Gastrocnemius medialis (tissue), 4 donors: Measurements from ENCODE around the gene AP1AR. TPM values are rescaled to one million over a fixed set of nuclear protein-coding genes. Genes with fewer than 3 reads are reported as not detected.

Experiments
- ATAC-seq, 2 donors: fragments of 150-250 bp; one replicate each; pipeline ENCODE4 v1.9.1; 2016
- DNase-seq, 2 donors: peaks; one replicate each; pipeline ENCODE4 v3.0.0-alpha.2; 2019
- H3K27ac ChIP-seq, 4 donors: fragments of 200-600 bp; sonication (generic); 1 replicate in 1 of 4; 2 replicates in 3 of 4; pipeline ENCODE4 v1.5.1; 2016 to 2018; ENCODE audit warnings: mild to moderate bottlenecking in 2 of 4, moderate library complexity in 1 of 4
- H3K27me3 ChIP-seq, 3 donors: fragments of 200-600 bp; sonication (generic) in 2 of 3; 1 replicate in 1 of 3; 2 replicates in 2 of 3; pipeline versions ENCODE4 v1.5.1 to v1.6.0; 2016 to 2019; ENCODE audit warnings: mild to moderate bottlenecking in 1 of 3, moderate library complexity in 1 of 3
- H3K36me3 ChIP-seq, 2 donors: fragments of 200-600 bp; sonication (generic) in 1 of 2; one replicate each; pipeline ENCODE4 v1.5.1; 2017 to 2018
- H3K4me1 ChIP-seq, 2 donors: fragments of 200-600 bp; sonication (generic) in 1 of 2; one replicate each; pipeline ENCODE4 v1.5.1; 2016 to 2017; ENCODE audit warnings: mild to moderate bottlenecking in 2 of 2
- H3K4me3 ChIP-seq, 4 donors: fragments of 200-600 bp; sonication (generic) in 3 of 4; 1 replicate in 1 of 4; 2 replicates in 3 of 4; pipeline ENCODE4 v1.5.1; 2016 to 2019; ENCODE audit warnings: mild to moderate bottlenecking in 2 of 4
- H3K9me3 ChIP-seq, 3 donors: fragments of 200-600 bp; sonication (generic) in 2 of 3; 1 replicate in 1 of 3; 2 replicates in 2 of 3; pipeline ENCODE4 v1.5.1; 2016 to 2019
- POLR2A ChIP-seq, 2 donors: fragments of 450-650 bp; IDR thresholded peaks; one replicate each; pipeline ENCODE4 v1.6.1; 2017; ENCODE audit warnings: antibody characterized with exemption in 2 of 2, mild to moderate bottlenecking in 2 of 2, moderate library complexity in 2 of 2
- in situ Hi-C, 4 donors: fragments of 200-750 bp; cut with MboI; loops; one replicate each; pipeline versions ENCODE4 v1.15.0 to v1.8.0; 2017; ENCODE audit warnings: low sequenced_read_pairs in 4 of 4
- intact Hi-C: fragments of 100-400 bp; cut with DNase I; formaldehyde crosslinking; loops from one replicate; pipeline ENCODE4 v1.15.1; 2023; ENCODE audit warnings: low total_unique reads
- total RNA-seq, 4 donors: library from RNA; depleted of rRNA; stranded (reverse); fragments of >200 nt; gene quantifications; one replicate each; pipeline versions ENCODE4 v1.1.0 to v1.2.3, GENCODE V29; 2016
- TF ChIP-seq, protein P1 (sequence below), 5 experiments: fragments of 450-650 bp in 3 of 5; fragments of 200-600 bp in 2 of 5; sonication (generic) in 2 of 5; IDR thresholded peaks in 4 of 5; conservative IDR thresholded peaks in 1 of 5; 1 replicate in 4 of 5; 2 replicates in 1 of 5; pipeline ENCODE4 v1.5.1; 2016 to 2019; ENCODE audit warnings: antibody characterized with exemption in 5 of 5, mild to moderate bottlenecking in 3 of 5, moderate library complexity in 3 of 5

AP1AR gene
- total RNA-seq, 4 donors from 2014 or later = 8.9 to 21.5 (median 15.2) TPM

DNA sequence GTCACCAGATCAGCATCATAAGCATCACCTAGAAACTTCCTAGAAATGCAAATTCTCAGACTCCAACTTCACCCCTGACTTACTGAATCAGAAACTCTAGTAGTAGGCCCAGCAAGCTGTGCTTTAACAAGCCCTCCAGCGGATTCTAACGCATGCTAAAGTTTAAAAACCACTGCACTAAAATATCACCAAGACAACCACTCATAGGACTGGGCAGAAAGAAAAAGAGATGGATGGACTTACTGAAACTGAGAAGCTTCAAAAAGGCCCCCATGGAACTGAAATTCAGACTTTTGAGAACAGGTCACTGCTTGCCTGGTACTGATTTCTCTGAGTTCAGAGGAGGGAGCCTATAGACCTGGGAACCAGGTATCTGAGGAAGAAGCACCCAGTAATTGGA is 46.3 kb upstream of the AP1AR start:
- no peak for TF ChIP-seq POLR2A (IDR thresholded peaks at IDR 0.05)
- TF ChIP-seq, protein P1, sequence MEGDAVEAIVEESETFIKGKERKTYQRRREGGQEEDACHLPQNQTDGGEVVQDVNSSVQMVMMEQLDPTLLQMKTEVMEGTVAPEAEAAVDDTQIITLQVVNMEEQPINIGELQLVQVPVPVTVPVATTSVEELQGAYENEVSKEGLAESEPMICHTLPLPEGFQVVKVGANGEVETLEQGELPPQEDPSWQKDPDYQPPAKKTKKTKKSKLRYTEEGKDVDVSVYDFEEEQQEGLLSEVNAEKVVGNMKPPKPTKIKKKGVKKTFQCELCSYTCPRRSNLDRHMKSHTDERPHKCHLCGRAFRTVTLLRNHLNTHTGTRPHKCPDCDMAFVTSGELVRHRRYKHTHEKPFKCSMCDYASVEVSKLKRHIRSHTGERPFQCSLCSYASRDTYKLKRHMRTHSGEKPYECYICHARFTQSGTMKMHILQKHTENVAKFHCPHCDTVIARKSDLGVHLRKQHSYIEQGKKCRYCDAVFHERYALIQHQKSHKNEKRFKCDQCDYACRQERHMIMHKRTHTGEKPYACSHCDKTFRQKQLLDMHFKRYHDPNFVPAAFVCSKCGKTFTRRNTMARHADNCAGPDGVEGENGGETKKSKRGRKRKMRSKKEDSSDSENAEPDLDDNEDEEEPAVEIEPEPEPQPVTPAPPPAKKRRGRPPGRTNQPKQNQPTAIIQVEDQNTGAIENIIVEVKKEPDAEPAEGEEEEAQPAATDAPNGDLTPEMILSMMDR (IDR thresholded peaks at IDR 0.05 in 4 of 5, conservative IDR thresholded peaks at IDR 0.05 in 1 of 5) = no peak
- Histone ChIP-seq H3K4me1 (no peaks in the 10 kb centered on the region), H3K27me3 (no peaks in the 10 kb centered on the region), H3K36me3 (no peaks in the 10 kb centered on the region), H3K4me3 (no peak overlapping the region), H3K9me3 (no peaks in the 10 kb centered on the region), H3K27ac (no peak overlapping the region)
- ATAC-seq (no peak), DNase-seq (no peak)
- in situ Hi-C loops = no loop called here
- intact Hi-C loops = no loop called here

DNA sequence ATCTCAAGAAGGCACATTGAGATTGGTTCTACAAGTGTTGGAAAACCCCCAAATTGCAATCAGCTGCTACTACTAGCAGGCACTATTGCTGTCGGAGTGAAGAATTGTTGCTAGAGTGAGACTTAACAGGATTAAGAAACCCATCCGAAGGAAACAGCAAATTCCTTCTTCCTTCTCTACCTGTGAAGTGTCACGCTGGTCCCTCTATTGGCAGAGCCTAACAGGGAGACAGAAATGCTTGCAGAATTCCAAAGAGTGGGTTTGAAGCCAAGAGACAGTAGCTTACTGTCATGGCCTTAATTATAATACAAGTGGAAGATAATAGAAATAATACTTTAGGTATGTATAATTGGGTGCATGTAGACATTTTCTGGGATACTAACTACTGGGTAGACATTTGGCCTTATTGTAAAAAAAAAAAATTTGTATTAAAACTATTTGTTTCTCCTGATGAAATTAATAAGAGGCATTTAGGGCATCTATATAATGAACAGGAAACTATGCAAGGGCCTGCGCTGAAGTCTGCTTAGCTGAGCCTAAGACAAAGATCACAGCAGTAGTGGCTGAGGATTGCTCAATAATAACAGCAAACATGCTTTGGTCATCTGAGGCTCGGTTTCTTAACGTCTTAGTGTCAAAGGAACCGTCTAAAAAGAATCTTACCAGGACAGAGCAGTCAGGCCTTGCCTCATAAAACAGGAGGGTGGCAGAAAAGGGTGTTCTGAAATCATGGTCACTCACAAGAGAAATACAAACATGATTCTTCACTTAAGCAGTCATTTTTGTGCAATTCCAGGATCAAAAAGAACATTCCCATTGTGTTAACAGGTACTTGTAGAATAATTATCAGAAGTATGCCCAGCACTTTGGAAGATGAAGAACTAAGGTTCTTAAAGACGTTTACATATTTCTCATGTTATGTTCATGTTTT is 45.6 kb upstream of the AP1AR start:
- Histone ChIP-seq H3K36me3 (no peaks in the 10 kb centered on the region), H3K27me3 (no peaks in the 10 kb centered on the region), H3K27ac (no peak overlapping the region), H3K4me3 (no peak overlapping the region), H3K4me1 (no peaks in the 10 kb centered on the region), H3K9me3 (no peaks in the 10 kb centered on the region)
- in situ Hi-C loops (no loop called here), intact Hi-C loops (no loop called here)
- TF ChIP-seq POLR2A (IDR thresholded peaks at IDR 0.05) = no peak
- ATAC-seq = no peak
- no peak for DNase-seq

DNA sequence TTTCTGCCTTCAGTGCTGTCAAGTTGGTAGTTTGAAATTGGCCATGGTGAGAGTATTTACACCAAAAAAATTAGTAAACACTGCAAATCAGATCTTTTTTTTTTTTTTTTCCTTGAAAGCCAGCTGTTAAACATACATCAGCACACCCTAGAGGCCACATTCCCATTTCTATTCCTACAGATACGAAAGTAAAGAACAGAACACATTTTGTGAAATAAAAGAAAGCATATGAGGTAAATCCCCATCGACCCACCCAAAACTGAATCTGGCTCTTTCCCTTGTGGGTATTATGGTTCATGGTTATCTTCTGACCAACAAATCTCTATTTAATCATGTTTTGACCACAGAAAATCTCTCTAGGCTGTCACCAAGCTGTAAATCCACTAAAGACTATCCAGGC is 41.8 kb upstream of the AP1AR start:
- in situ Hi-C loops = no loop called here
- no peaks in the 10 kb centered on the region for H3K36me3 ChIP-seq
- no peaks in the 10 kb centered on the region for H3K4me1 ChIP-seq
- intact Hi-C loops = no loop called here
- no peak overlapping the region for H3K4me3 ChIP-seq
- H3K27ac ChIP-seq = no peak overlapping the region
- no peaks in the 10 kb centered on the region for H3K9me3 ChIP-seq
- ATAC-seq = no peak
- no peak for DNase-seq
- H3K27me3 ChIP-seq = no peaks in the 10 kb centered on the region
- TF ChIP-seq POLR2A (IDR thresholded peaks at IDR 0.05) = no peak
- TF ChIP-seq, protein P1 (IDR thresholded peaks at IDR 0.05 in 4 of 5, conservative IDR thresholded peaks at IDR 0.05 in 1 of 5) = peak in 1 of 5 experiments; percentile 12

DNA sequence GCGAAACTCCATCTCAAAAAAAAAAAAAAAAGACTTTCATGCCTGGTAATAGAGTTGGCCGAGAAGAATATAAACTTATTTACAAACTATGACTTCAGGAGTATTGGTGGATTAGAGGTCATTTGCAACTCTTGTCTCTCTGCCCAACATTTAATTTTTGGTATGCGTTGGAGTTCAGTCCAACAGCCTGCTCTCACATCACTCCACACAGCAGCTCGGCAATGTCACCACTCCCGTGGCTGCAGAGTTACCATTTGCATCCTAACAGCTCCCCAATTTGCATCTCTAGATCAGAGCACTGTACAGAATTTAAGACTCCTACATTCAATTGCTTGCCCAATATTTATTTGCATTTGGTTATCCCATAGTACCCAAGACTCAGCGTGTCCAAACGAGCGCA is 40.9 kb upstream of the AP1AR start:
- intact Hi-C loops (no loop called here), in situ Hi-C loops (no loop called here)
- TF ChIP-seq POLR2A (IDR thresholded peaks at IDR 0.05) = no peak
- TF ChIP-seq, protein P1 (IDR thresholded peaks at IDR 0.05 in 4 of 5, conservative IDR thresholded peaks at IDR 0.05 in 1 of 5) = no peak
- no peak overlapping the region for H3K4me3 ChIP-seq
- no peak for DNase-seq
- no peaks in the 10 kb centered on the region for H3K36me3 ChIP-seq
- no peaks in the 10 kb centered on the region for H3K4me1 ChIP-seq
- no peak overlapping the region for H3K27ac ChIP-seq
- H3K27me3 ChIP-seq = no peaks in the 10 kb centered on the region
- ATAC-seq = no peak
- no peaks in the 10 kb centered on the region for H3K9me3 ChIP-seq

DNA sequence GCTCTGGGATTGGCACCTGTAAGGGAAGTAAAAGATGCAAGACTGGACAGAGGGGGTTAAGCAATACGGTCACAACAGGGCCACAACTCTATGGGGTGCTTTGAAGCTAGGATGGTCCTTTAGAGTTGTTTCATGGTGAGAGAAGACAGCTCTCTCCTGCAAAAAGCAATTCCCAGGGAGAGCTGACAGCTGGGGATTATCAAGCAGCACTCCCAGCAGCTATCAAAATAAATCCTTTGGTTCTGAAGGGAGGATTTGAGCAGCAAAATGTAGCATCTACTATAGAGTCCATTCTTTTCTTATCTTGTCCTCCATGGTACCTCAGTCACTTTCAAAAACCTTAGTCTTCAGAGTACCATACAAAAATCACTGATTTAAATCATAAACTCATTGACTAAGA is 35.1 kb upstream of the AP1AR start:
- Histone ChIP-seq H3K4me3 (no peak overlapping the region), H3K9me3 (no peaks in the 10 kb centered on the region), H3K4me1 (no peaks in the 10 kb centered on the region), H3K27ac (no peak overlapping the region), H3K36me3 (no peaks in the 10 kb centered on the region), H3K27me3 (no peaks in the 10 kb centered on the region)
- ATAC-seq (no peak), DNase-seq (no peak)
- intact Hi-C loops (no loop called here), in situ Hi-C loops (no loop called here)
- TF ChIP-seq, protein P1 (IDR thresholded peaks at IDR 0.05 in 4 of 5, conservative IDR thresholded peaks at IDR 0.05 in 1 of 5) = no peak
- no peak for TF ChIP-seq POLR2A (IDR thresholded peaks at IDR 0.05)
